GM21786 (cell line): ENCODE measurements around the gene SPON2.
A peak's percentile ranks its signal among the peaks of the same experiment; 100 is the strongest.
"Not testable (repeated sequence)": the region's sequence is repeated elsewhere in the genome, so short reads cannot be mapped to it uniquely, and the experiment has no call there.

ENCODE experiments used
- ATAC-seq: cut with Tn5 transposase; IDR thresholded peaks from one replicate; pipeline ENCODE4 v1.9.1; 2021; ENCODE audit not compliant: unreplicated experiment

Gene SPON2

DNA sequence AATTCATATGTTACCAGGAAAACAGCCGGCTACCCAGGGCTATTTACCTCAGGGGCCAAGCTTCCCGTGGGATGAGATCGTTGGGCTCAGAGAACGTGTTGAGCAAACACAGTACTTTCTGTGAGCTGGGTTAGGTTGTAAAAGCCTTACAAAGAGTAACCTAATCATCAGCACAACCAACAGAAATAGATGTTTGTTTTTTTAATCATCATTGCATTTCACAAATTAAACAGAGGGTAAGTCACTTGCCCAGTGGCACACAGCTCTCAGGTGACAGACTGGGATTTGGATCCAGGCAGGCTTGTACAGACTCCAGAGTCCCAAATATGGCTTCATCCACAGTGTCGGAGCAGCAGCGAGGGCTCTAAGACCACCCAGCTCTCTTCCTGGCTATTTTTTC, 20.1 kb downstream of the SPON2 start:
- no peak for ATAC-seq

DNA sequence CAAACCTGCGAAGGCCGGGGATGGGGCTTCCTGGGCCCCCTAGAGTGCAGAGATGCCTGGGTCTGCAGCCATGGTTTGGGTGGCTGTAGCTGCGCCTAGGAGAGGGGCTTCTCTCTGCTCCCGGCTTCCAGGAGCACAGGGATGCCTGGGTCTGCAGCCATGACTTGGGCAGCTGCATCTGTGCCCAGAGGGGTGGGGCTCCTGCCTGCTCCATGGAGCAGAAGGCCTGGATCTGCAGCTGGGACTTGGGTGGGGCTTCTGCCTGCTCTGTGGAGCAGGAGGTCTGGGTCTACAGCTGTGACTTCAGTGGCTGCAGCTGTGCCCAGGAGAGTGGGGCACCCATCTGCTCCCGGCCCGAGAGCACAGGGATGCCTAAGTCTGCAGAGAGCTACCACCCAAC, 20.8 kb downstream of the SPON2 start:
- ATAC-seq, result no peak

DNA sequence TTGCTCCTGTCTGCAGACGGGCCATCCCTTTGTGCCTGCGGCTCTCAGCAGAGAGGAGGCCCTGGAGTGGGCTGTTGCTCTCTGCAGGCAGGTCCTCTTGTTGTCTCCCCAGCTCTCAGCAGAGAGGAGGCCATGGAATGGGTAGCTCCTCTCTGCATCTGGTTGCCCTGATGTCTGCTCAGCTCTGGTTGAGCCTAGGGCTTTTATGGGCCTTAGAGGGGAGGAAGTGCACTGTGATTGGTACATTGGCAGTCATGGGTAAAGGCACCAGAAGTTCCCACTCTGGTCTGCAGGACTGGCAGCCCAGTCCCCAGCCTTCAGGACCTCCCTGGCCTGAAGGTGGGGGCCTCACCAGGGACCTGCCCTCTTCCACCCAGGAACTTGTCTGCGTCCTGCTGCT, 21.5 kb downstream of the SPON2 start:
- no peak for ATAC-seq

DNA sequence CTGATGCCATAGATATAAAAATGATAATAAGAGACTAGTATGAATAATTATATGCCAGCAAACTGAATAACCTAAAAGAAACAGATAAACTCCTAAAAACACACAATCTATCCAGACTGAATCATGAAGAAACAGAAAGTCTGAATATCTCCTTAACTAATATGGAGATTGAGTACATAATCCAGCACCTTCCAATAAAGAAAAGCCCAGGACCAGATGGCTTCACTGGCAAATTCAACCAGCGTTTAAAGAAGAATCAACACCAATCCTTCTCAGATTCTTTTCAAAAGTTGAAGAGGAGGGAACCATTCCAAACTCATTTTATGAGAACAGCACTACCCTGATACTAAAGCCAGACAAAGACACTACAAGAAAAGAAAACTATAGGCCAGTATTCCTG, 32.5 kb downstream of the SPON2 start:
- ATAC-seq, result no peak

DNA sequence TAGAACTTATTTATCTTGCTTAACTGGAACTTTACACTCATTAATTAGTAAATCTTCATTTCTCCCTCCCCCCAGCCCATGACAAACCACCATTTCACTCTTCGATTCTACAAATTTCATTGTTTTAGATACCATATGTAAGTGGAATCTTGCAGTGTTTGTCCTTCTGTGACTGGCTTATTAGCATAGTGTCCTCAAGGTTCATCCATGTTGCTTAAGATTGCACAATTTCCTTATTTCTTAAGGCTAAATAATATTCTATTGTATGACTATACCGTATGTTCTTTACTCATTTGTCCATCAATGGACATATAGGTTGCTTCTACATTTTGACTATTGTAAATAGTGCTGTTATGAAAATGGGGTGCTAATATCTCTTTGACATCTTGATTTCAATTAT, 34.5 kb downstream of the SPON2 start:
- ATAC-seq, result no peak

DNA sequence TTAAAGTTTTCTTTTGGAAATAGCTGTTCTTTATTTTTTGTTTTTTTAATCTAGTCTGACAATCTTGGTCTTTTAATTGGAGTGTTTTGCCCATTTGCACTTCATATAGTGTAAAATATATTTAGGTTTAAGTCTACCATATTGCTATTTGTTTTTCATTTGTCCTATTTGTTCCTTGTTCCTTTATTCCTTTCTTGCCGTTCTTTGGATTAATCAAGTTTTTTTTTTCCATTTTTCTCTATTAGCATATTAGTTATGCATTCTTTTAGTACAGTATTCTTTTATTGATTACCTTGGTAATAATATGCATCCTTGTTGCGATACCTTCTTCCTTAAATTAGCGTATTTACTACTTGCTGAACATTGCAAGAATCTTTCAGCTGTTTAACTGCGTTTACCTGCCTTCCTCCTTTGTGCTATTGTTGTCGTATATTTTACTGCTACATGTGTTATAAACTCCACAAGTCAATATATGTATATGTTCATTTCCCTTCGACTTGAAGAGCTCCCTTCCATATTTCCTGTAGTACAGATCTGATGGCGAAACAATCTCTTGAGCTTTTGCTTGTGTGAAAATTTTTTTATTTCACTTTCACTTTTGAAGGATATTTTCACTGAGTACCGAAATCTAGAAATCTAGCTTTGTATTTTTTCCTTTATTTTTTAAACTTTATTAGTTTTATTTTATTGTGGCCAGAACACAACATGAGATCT, 35.2 kb downstream of the SPON2 start:
- no peak for ATAC-seq

DNA sequence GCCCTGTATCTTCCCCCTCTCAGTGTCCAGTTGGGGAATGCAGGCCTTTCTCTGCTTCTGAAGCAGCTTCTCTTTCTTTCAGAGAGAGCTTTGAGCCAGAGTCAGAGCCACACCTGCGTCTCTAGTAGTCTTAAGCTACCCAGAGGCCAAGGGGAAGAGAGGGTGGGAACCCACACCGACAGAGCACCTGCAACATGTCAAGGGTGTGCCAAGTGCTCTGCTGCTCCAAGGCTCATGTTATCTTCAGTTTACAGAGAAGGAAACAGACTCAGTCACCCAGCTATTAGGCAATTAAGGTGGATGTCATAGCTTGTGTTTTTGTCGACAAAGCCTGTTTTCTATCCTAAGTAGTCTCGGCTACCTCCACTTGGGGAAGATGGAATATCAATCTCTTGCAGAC, 36.3 kb downstream of the SPON2 start:
- no peak for ATAC-seq

DNA sequence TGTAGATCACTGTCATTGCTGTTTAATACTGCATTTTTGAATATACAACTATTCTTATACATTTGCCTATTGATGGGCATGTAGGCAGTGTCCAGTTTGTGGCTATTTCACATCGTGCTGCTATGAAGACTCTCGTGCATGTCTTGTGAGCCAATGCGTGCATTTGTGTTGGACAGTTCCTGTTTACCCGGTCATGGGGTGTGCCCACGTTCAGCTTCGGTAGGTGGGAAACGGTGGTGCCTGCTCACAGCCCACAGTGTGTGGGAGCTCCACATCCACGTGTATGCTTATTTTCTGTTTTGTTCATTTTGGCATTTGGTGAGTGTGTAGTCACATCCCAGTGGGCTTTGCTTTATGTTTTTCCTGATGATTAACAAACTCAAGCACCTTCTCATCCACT, 39.4 kb downstream of the SPON2 start:
- ATAC-seq, result no peak

DNA sequence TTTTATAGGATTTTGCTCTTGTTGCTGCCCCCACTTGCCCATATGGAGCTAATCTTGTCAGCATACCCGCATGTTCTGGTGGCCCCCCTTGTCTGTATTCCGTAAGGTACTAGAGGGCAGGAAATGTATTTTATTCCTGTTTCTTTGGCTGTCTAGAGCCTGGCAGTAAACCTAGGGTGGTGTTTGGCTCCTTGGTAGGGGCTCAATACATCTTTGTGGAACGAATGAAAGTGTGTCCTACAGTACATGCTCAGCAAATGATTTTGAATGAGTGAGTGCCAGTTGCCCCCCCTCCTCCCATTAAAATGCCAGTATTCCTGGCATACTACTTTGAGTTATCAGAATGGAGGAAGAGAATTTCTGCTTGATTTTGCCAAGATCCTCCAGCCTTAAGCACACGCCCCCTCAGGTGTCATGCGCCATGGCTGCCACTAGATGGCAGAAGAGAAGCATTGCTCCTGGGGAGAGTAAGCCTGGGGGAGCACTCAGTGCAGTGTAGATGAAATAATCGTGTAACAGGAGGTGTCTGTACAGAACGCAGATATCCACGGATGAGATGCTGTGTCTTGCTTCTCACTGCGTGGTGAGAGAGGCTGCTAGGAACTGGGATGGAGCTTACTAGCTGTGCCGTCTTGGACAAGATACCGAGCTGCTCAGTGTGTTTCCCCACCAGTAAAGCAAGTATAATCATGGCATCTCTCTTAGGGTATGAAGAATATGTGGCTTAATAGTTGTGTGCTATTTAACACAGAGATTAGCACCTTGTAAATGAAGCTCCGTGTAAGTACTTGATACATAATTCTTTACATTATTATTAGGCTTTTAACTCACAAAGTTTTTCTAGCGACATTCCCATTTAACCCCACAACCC, 41.8 kb downstream of the SPON2 start:
- peak; percentile 70 for ATAC-seq

DNA sequence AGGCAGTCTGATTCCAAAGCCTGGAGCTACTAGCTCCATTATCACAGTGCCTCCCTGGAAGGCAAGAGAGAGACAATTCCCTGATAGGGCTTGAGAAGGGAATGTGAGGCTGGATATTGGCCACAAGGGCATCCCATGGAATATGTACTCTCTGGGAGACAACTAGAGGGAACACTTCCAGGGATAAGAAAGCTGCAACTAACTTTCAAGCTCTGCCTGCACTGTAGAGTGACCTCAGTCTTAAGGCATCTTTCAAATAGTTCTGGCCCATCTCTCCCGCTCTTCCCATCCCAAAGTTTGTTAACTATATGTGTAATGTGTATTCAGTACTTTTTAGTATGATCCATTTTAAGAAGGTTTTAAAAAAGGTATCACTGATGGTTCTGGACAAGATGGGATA, 45.9 kb downstream of the SPON2 start:
- no peak for ATAC-seq

DNA sequence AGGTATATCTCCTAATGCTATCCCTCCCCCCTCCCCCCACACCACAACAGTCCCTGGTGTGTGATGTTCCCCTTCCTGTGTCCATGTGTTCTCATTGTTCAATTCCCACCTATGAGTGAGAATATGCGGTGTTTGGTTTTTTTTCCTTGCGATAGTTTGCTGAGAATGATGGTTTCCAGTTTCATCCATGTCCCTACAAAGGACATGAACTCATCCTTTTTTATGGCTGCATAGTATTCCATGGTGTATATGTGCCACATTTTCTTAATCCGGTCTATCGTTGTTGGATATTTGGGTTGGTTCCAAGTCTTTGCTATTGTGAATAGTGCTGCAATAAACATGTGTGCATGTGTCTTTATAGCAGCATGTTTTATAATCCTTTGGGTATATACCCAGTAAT, 46.9 kb downstream of the SPON2 start:
- not testable (repeated sequence) for ATAC-seq

DNA sequence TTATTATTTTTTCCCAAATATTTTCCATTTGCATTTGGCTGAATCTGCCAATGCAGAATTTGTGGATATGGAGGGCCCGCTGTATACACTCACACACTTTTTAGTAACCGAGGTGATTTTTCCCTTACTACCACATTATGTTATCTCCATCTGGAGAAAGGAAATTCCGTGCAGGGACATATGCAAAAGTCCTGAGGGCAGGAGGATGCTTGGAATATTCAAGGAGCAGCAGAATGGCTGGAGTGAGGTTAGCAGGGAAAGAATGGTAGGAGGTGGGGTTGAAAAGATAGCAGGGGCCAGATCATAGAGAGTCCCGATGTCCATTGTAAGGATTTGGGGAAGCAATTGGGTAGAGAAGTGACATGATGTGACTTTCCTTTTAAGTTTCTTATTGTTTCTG, 47.6 kb downstream of the SPON2 start:
- ATAC-seq, result no peak

DNA sequence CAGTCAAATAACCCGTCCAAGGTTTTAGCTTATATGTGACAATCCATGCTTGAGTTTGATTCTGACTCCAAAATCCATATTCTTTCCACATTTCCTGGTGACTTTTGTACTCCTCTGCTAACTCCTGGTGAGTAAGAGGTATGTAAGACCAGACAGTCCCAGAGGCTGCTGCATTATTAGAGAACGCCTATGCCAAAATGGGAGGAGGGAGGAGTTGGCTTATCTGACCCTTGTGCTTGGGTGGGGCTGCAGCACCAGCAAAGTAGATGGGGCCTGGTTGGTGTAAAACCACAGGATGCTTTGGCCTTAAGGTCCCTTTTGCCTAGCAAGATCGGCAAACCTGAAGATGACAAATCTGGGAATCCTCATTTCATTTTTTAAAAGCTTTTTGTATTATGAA, 49.9 kb downstream of the SPON2 start:
- no peak for ATAC-seq
